Activated CD4-positive, CD25-positive, alpha-beta regulatory T cell treated with anti-CD3 and anti-CD28 coated beads, Interleukin-2, amount 50 U/mL, for 24 hours (primary cell): ENCODE data around the gene TFE3.

ENCODE experiments used
- ATAC-seq, 2 donors: fragments of 150-1000 bp; cut with Tn5 transposase; one replicate each; pipeline ENCODE4 v1.10.0; 2021; ENCODE audit warnings: mild to moderate bottlenecking in 1 of 2, moderate library complexity in 1 of 2

TFE3 gene, protein sequence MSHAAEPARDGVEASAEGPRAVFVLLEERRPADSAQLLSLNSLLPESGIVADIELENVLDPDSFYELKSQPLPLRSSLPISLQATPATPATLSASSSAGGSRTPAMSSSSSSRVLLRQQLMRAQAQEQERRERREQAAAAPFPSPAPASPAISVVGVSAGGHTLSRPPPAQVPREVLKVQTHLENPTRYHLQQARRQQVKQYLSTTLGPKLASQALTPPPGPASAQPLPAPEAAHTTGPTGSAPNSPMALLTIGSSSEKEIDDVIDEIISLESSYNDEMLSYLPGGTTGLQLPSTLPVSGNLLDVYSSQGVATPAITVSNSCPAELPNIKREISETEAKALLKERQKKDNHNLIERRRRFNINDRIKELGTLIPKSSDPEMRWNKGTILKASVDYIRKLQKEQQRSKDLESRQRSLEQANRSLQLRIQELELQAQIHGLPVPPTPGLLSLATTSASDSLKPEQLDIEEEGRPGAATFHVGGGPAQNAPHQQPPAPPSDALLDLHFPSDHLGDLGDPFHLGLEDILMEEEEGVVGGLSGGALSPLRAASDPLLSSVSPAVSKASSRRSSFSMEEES

GRCh38 chrX:49043220-49043986 is at the start of gene TFE3:
Gene TFE3, minus strand, starts transcription at chrX:49043357. Its CDS starts 131 bp downstream, at chrX:49043226.
- ATAC-seq = peak; percentile 90 to 93

- ATAC-seq = no peak
Measured at GRCh38 chrX:49089553-49089952, 46.4 kb upstream of the TFE3 start.

- no peak for ATAC-seq
Measured at GRCh38 chrX:49082271-49082871, 39.2 kb upstream of the TFE3 start.

- ATAC-seq = peak; percentile 80
Measured at GRCh38 chrX:49079489-49080428, 36.6 kb upstream of the TFE3 start, which contains the start of gene WDR45. Gene WDR45, minus strand, starts transcription at chrX:49079887. Its CDS starts 1,792 bp downstream, at chrX:49078095.

DNA sequence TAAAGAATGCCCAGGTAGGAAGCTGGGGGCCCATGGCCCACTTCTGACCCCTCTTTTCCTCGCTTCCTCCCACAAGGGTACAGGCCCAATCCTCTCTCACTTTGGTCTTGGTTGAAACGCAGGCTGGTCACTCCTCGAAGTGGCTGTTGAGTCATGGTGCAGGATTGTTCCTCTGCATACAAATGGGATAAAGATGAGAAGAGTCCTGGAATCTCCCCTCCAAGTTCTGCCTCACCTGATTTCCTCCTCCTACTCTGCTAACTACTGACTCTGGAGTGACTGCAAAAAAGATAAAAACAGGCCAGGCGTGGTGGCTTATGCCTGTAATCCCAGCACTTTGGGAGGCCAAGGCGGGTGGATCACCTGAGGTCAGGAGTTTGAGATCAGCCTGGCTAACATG is 34.8 kb upstream of the TFE3 start:
- no peak for ATAC-seq

DNA sequence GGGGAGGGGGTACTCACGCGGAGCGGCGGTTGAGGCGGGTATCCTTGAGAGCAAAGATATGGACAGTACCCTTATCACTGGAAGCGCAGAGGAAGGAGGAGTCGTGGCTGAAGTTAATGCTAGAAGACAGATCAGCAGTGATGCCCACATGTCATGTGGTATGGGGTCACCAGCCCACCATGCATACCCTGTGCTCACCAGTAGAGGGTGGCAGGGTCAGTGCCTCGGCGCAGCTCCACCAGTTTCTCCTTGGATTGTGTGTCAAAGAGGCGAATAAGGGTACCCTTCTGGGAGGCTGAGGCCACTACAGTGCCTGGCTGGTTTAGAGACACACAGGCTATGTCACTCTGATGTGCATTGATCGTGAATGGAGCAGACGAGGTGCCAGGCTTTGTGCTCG is 32.2 kb upstream of the TFE3 start:
- no peak for ATAC-seq

DNA sequence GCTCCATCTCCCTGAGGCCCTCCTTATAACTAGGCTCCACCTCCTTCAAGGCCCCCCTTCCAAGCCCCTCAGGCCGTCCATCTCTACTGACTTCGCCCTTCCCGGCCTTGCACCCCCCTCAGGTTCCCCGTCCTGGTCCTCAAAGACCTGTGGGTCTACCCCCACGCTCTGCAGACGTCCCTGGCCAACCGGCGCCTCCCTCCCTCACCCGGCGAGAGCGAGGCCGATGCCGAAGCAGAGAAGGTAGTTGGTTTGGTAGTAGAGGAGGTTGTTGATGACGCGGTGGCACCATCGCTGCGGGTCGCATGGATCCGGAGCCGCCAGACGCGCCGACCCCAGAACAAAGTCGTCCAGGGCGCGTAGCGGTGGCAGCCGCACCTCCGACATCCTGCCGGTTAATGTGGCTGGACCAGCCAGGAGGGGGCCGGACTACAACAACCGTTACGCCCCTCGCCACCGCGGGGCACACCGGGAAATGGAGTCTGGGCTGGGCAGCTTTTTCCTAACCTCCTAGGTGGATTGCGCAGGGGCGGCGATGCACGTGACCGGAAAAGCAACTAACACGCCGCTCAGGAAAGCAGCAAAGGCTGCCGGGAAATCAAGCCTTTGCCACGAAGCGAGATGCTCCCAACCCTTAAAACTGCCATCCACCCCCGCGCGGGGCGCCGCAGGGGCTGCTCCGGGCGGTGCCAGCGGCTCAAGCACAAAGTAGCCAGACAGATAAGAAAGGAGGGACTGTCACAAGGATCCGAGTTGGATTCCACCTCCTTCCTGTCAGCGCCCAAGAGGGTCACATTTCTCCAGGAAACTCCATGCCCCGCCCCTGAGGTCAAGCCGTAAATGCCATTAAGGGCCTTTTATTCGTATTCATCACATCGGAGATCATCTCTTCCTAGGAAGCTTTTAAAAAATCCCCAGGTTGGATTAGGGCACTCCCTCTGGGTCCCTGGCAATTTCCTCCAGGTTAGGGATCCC is 30.7 kb upstream of the TFE3 start, which contains the start of gene PRAF2:
Gene PRAF2 (minus strand): TSS at position 402 of the 975 bp plus-strand sequence. CDS start 15 bp downstream, at position 387.
- peak; percentile 96 to 99 for ATAC-seq

- no peak for ATAC-seq
Measured at GRCh38 chrX:49072712-49073095, 29.5 kb upstream of the TFE3 start.

GRCh38 chrX:49071877-49072711 is 28.9 kb upstream of the TFE3 start:
- ATAC-seq = no peak

DNA sequence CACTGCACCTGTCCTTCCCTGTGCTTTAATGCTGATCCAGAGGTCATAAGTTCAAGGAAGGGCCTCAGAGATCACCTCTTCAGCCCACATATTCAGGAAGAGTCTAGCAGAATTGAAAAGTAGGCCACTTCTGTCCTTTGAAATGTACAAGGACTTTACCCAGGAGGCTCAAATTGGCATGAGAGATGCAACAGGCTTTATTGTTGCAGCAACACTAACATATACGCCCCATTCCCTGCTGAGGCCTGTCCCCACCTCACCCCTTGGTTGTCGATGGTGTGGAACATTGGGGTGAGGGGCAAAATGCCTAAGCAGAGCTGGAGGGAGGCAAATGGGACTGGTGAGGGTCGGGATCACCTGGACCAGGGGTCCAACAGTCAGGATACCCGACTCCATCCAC is 27.8 kb upstream of the TFE3 start:
- ATAC-seq = no peak

DNA sequence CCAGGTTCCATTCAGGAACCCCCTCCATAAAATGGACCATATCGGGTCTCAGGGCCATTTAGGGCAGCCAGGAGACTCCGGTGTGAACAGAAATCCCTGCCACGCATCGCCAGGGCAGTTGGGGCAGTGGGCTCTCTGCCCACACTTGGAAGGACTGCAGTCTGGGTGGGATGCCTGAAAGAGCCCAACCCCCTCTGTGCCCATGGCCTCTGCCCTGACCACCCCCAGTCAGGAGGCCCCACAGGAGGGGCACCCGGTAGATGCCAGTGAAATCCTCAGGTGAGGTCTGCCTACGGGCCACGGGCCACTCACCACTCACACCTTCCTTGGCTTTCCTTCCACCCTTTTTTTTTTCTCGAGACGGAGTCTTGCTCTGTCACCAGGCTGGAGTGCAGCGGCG is 25.9 kb upstream of the TFE3 start:
- no peak for ATAC-seq

GRCh38 chrX:49067285-49068120 is 24.3 kb upstream of the TFE3 start:
- no peak for ATAC-seq

DNA sequence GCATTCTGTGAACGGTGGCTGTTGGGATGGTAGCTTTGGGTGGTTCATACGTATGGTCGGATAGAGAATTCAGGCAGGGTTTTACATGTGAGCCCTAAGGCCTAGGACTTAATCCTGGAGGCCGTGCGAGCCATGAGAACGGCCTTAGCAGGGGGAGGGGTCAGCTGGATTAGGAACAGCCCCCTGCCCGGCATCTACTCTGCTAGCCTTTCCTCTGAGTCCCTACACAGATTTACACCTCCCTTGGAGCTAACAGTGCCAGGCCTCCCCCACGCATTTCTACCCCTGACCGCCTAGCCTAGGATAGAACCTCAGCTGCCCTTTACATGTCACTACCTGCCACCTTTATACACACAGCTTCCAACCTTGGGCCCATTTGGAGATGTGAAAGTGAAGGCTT is 23.5 kb upstream of the TFE3 start:
- no peak for ATAC-seq

GRCh38 chrX:49066278-49066677 is 23.1 kb upstream of the TFE3 start:
- ATAC-seq = no peak

- ATAC-seq = no peak
Measured at GRCh38 chrX:49064735-49065134, 21.6 kb upstream of the TFE3 start.

DNA sequence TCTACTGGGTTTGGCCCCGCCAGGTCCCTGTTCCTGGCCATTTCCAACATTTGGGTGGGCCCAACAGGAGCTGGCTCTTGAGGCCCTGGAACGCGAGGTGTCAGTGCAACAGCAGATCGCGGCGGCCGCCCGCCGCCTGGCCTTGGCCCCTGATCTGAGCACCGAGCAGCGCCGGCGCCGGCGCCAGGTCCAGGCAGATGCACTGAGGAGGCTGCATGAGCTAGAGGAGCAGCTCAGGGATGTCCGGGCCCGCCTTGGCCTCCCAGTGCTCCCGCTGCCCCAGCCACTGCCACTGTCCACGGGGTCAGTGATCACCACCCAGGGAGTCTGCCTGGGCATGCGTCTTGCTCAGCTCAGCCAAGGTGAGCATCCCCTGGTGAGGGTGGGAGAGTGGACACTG is 21.1 kb upstream of the TFE3 start:
- ATAC-seq = no peak

GRCh38 chrX:49063715-49064114 is 20.6 kb upstream of the TFE3 start:
- ATAC-seq = no peak

DNA sequence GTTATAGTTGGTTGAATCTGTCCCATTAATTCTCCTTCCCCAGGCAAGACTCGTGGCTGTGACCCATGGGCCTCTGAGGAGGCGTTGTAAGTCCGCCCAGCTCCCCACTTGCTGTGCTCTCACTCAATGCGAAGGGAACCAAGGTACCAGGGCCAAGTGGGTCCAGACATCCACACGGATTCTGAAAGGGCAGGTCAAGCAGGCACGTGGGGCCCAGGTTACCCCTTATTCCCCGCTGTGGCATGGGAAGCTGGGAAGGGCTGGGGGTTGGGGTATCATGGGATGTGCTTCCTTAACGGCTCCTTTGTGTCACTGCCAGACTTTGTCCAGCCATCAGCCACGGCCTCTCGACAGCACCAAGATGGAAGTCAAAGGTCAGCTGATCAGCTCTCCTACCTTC is 18.8 kb upstream of the TFE3 start:
- no peak for ATAC-seq

DNA sequence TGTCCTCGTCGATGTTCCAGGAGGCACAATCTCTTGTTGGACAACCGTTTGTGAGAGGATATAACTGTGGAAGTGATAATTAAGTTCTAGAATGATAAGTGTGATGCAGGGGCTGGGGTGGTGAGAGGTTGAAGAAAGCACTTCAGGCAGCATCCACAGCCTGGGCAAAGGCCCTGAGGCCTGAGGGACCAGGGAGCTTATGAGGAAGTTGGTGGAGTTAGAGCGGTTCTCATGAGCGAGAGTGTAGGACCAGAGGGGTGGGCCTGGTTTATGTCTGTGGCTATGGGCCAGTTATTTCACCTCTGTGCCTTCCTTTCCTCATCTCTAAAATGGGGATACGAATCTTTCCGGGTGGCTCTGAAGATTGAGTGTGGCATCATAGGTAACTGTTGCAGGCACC is 18.3 kb upstream of the TFE3 start:
- ATAC-seq = no peak
